ENCODE results near the gene DRC3.
A peak's percentile ranks its signal among the peaks of the same experiment; 100 is the strongest.

DRC3 gene

DNA sequence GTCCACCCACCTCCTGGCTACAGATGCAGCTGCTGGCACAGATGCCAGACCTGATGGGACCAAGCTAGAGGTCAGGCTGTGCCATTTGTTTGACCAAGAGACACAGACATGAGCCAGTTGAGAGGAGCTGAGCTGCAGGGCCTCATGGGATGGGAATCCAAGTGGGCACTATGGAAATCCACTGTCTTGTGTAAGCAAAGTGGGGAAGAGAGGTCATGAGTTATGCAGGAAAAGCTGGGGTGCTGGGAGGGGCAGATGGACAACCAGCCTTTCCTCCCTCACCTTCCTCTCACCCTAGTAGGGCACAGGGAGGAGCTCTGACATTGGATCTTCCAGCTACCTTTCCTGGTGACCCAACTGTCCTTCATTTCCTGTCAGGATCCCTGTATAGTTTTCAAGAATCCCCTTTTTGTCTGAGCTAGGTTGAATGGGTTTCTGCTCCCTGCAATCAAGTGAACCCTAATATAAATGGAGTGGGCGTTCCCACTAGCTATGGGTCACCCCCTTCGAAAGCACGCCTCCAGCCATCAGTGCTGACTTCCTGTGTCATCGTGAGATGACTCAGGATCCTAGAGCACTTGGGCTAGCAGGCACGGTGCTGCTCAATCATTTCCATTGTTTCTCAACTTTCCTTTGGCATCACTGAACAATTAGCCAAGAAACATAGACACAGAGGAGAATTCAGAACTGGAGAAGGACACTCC, 52.7 kb downstream of the DRC3 start:
- peak; percentile 92 to 98 for DNase-seq

DNA sequence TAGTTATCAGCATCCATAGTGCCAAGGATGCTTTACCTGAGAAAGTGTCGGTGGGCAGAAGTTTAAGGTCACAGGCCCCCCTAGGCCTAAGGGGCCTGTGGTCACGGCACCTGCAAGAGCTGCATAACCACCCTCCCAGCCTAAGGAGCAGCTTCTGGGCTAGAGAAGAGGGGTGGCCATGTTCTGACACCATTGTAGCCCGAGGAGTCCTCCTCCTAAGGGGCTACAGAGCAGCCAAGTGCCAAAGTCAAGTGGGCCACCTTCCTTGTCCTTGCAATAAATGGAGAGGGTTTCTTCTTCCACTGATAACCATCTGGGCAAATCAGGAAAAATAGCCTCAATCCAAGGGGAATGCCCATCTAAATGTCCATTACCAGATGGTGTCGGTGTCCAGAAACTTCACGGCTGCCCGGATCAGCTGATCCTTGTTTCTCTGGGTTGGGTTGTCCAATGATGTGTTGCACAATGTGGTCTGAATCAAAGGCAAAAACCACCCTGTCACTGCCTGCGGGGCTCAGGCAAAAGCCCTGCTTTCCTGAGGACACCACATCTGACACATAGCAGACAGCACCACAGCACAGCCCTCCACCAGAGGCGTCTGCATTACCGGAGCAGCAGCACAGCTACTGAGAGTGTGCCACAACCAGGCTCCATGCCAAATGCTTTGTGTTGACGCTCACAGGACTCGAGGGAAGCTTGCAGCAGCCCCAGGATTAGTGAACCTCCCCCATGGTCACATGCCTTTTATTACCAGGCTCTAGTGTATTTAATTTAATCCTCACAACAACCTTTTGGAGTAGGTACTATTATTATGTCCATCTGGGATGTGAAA, 53.5 kb downstream of the DRC3 start:
- DNase-seq = peak; percentile 81 to 96

DNA sequence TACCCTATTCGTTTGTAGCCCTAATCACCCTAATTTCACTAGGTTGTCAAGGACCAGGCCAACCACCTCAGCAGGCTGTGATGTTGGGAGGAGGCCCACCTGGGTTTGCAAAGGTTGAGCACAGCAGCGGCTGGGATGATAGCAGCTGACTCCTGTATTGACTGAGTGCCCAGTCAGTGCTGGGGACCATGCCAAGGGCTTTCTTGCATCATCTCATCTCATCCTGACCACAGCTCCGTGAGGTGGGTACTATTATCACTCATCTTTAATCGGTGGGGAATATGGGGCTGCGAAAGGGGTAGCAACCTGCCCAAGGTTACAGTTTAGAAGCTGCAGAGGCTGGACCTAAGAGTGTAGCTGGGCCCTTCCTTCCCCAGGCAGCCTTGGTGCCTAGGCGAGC, 54.6 kb downstream of the DRC3 start:
- no peak for DNase-seq

DNA sequence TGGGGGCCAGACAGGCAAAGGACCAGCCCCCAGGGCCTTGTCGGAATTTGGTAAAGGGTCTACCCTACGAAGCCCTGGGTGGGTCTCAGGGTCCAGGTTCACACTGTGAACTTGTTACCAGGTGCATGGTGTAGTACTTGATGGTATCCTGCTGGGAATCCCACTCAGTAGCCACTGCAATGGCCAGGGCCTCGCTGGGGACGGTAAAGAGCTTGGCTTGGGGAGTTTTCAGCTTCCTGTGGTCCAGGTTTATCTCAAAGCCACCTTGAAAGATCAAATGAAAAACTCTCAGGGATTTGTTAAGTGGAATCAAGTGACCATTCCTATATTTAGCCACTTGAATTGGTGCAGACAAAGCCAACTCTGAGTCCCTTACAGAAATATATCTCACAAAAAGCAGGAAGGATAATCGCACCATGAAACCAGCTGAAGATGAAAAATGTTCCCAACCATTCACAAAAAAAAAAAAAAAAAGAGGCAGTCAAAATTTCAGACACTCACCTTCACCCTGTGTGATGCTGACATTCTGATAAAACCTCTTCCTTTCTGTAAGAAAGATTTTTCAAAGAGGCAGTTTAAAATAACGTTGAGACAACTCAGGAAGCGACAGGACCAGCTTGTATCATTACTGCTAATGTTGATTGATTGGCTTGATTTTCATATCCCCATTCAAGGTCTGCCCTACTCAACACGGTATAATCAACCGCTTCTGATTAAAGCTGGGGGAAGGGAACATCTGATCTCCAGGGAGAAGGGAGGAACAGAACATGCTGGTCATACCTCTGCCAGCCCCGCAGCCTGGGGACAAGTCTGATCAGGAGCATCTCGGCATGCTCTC, 55.7 kb downstream of the DRC3 start:
- no peak for DNase-seq

DNA sequence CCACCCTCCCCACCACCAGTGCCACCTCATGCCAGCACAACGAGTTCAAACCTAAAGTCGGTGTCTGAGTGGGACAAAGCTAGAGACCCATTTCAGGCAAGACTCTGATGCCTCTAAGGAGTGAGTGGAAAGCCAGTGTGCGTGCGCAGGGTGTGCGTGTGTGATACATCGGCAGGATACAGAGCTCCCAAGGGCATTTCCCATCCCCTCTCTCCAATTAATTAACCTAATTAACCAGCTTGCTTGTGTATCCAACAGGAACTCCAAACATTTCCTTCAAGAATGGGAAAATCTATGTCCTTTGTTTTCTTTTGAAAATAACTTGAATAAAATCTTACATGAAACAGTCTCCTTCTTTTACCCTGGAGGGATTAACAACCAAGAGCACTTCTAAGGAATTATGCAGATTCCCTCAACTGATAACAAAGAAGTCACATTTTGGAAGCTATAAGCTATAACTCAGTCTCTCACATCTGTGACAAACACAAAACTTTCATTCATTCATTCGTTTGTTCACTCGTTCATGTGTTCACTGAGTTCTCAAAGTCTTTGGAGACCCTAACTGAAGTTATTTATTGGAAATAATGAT, 56.4 kb downstream of the DRC3 start:
- no peak for DNase-seq

DNA sequence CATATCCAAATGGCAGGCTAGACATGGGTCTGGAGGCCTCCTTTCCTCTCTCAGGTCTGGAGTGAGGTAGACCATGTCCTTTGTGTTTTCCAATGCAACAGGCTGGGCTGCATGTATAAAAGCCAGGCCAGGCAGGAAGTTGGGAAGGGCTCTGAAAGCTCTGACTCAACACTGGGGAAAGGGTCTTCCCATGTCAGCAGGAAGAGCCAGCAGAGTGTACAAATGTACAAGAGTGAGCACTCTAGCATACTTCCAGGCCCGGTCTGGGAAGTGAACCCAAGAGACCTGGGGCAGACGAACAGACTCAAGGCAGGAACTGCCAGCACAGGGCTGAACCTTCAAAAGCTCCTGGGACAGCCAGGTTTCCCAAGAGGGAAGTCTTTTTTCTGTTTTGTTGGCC, 59.3 kb downstream of the DRC3 start:
- DNase-seq = peak; percentile 14 to 35

DNA sequence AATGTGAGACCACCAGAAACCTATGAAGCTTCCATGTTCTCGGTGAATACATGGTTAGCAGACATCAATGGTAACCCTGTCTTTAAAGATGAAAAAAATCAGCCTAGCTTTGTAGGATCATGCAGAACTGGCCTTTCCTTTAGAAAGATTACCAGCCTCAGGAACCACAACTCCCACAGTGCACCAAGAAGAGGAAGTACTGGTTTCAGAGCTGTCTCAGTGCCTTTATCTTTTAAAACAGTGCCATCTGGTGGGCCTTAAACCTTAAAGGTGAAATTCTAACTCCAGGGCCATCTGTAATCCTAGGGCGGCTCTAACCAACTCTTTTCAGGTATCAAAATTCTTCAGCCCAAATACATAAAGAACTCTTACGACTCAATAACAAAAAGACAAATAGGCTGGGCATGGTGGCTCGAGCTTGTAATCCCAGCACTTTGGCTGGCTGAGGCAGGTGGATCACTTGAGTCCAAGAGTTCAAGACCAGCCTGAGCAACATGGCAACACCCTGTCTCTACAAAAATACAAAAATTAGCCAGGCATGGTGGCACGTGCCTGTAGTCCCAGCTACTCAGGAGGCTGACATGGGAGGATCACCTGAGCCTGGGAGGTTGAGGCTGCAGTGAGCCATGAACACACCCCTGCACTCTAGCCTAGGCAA, 60.9 kb downstream of the DRC3 start:
- DNase-seq = peak; percentile 89 to 92

DNA sequence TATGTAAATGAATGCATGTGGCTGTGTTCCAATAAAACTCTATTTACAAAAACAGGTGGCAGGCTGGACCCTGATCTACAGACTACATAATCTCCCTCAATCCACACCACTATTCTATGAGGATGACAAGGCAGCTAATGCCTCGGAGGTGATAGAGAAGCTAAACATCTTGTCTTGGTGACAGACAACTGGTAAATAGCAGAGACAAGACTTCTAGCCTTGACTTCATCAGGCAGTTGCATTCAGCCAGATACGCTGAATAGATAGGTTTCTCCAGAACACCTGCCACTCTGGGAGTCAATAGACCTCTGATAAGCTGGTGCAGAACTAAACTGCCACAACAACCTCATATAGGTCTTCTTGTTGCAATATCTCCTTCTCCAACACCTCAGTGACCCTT, 63.0 kb downstream of the DRC3 start:
- no peak for DNase-seq

DNA sequence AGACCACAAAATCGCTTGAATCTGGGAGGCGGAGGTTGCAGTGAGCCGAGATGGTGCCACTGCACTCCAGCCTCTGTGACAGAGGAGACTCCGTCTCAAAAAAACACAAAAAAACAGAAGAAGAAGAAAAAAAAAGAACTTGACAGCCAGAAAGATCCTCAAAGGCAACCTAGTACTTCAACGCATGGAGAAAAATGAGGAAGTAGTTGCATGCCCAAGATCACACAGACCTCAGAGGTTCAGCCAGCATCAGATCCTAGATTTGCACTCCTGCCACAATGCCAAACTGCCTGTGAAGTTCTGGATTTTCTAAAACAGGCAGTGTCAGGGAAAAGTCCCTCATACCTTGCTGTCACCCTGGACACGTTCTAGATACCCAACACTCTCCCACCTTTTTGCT, 64.8 kb downstream of the DRC3 start:
- DNase-seq = peak; percentile 47 to 48

DNA sequence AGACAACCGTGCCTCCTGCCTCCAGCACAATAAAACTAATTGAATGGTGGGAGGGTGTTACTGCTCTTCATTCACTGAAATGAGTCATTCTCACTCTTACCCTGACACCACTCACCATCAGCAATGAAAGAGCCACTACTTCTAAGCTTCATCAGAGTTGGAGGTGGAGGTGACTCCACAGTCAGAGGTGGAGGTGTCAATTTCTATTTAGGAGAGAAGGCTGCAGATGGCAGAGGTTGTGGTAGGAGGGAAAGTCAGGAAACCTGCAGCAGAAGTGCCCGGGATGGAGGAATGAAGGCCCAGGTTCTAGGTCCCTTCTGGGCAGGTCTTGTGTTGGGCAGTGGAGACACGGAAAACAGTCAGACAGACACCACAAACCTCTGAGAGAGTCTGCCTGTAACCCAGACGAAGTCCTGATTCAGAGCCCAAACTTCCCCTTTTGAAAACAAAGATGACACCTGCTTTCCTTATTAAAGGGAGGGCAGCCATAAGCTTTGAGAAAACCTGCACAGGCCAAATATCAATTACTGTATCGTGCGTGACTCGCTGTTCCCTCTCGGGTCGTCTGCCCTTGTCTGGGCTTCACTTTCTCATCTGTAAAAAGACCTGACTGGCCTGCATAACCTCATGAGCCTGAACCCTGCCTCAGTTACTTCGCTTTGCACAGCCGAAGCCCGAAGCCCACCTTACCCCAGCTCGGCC, 65.6 kb downstream of the DRC3 start:
- DNase-seq = peak; percentile 45 to 57

DNA sequence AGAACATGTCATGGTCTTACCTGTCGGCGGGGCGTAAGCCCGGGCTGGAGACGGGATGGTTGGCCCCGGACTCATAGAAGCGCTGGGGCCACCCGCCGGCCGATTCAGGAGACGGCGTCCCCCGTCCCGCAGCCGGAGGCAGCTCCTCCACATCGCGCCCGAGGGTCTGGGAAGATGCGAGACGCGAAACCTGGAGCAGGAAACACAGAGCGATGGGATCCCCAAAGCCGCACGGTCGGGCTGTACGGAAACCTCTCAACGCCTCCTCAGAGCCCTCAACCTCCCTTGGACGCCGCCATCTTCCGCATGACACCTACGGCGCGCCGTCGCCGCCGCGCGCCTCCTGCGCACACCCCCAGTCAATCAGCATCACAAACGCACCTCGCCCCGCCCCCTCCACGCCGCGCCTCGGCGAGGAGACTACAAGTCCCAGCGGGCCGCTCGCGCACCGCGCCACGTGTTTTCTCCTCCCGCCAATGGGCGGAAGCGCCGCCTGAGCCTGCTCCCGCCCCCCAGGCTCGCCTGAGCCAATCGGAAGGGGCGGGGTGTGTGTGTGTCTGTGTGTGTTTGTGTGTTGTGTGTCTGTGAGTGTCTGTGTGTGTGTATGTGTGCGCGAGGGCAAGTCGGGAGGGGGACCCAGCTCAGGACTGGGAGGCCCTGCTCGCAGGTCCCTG, 66.3 kb downstream of the DRC3 start, which contains the start of the genes ATPAF2 and GID4:
Gene ATPAF2, minus strand, starts transcription at position 308 of the 674 bp plus-strand sequence. Its CDS starts 155 bp downstream, at position 153.
Gene GID4, plus strand, starts transcription at position 548 of the 674 bp plus-strand sequence. Its CDS starts 57 bp downstream, at position 605.
- peak; percentile 98 to 99 for DNase-seq

DNA sequence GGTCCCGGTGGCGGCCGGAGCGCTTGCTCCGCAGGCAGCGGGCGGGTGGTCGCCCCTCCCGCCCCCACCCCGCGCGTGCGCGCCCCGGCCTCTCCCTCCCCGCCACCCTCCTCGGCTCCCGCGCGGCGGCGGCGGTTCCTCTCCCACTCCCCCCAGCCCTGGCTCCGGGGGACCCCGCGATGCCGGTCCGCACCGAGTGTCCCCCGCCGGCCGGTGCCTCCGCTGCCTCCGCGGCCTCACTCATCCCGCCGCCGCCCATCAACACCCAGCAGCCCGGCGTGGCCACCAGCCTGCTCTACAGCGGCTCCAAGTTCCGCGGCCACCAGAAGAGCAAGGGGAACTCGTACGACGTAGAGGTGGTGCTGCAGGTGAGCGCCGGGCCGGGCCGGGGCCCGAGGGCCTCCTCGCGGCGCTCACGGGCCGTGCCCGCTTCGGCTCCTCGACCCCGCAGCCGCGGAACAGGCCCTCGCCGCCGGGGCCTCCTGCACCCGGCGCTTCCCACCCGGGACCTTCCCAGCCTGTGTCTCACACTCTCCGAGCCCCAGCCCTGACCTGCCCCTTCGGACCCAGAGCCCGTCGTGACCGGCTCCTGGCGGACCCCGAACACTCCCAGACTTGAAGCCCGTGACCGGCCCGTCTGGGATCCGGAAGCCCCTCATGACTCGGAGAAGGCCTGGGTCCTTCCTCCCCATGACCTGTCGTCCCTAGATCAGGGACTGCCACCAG, 67.0 kb downstream of the DRC3 start:
- peak; percentile 6 to 15 for DNase-seq

DNA sequence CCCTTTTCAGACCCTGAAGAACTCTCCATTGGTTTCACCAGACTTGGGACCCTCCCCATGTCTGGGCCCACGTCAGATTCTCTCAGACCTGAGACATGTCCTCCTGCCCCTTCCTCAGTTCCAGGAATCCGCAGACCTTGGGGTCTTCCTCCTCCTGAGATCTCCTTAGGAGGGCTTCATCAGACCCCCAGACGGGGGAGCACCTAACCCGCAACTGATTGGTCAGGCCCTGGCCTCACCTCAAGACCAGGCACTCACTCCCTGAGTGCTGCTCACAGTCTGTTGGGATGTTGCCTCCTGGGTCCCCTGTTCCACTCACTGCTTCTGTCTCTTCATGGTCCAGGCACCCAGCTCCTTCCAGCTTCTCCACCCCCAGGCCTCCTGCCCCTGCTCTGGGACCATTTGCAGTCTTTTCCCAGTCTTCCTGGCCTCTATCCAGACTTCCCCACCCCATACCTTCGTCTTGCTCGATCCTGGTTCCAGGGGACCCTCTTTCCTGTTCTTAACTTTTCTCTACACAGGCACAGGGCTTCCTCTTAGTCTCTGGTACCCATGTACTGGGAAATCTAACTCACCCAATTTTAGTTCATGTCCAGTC, 67.7 kb downstream of the DRC3 start:
- DNase-seq = no peak

DNA sequence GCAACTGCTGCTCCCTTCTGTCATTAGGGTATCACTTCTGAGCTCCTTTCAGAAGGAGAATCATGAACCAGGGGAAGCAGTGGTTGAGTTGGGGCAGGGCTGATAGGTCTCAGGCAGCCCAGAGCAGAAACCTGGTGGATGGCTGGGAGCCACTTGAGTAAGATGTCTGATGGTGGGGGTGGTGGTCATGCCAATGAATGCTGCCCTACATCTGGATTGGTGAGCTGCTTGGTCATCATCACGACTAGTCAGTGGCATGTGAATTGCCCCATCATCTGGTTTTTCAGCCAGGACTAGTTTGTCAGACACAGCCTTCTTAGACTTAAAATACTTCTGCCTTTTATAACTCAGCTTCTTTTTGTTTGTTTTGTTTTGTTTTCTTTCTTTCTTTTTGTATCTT, 69.1 kb downstream of the DRC3 start:
- DNase-seq = peak in 1 of 2 donors; percentile 37

DNA sequence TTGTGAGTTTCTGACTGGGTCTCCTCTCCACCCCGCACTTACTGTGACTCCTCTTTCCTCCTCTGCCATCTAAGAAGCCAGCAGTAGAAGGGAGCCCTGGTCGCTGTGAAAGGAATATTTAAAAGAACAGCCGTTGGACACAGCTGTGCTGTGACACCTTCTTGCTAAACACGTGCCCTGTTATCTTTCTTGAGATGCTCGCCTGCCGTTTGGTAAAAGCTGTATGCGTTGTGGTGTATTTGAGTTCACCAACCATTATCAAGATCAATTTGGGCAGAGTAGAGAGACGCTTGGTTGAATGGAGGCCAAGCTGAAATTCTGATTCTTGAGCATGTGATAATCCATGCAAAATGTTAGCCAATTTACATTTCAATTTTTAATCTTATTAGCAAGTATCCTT, 70.3 kb downstream of the DRC3 start:
- no peak for DNase-seq

DNA sequence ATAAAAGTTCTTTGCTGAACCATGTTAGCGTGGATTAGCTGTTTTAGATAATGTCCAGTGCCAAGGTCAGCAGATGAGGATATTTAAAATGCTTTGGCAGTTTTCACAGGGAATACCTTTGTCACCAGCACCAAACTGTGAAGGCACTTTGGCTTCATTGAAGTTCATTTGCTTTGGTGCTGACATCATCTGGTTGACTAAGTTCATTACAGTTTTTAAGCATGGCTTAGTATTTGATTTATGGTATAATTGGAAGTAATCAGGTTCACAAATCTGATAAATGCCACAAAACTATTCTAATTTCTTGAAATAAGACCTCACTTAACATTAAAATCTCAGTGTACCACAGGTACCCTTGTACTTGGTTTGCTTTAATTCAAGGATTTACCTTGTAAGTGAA, 70.8 kb downstream of the DRC3 start:
- DNase-seq = no peak

DNA sequence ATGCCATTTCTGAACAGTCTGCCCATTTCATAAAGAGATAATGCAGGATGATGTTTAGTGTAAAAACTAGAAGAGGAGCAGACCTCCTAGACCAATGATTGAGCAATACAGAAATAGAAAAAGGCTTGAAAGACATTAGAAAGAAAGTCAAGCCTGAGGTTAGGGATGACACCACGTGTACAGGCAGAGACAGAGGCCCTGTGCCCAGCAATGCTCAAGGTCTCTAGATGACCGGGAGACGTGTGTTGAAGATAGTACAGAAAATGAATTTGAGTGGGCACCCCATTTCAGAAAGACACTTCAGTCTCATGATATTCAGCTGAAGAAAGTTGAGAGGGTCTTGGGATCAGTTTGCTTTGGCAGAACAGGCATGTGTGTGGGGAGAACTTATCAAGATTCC, 71.9 kb downstream of the DRC3 start:
- DNase-seq = no peak

DNA sequence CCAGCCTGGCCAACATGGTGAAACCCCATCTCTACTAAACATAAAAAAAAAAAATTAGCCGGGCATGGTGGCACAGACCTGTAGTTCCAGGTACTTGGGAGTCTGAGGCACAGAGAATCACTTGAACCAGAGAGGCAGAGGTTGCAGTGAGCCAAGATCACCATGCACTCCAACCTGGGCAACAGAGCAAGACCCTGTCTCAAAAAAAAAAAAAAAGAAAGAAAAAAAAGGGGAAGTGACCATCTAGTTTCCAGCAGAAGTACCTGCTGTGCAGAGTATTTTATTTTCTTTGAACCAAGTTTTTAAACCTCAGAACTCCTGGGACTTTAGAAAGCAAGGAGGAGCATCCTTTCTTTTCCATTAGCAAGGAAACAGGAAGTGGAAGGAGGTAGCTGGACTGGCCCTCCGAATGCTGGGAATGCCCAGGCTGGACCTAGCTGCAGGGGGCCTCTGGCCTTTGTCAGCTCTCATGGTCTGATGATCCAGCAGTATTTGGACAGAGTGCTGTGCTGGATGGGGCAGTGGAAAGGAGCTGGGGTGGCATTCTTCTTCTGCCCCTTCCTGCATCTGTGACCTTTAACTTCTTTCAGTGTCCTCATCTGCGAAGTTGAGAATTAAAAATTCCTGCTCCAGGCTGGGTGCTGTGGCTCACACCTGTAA, 73.2 kb downstream of the DRC3 start:
- no peak for DNase-seq

DNA sequence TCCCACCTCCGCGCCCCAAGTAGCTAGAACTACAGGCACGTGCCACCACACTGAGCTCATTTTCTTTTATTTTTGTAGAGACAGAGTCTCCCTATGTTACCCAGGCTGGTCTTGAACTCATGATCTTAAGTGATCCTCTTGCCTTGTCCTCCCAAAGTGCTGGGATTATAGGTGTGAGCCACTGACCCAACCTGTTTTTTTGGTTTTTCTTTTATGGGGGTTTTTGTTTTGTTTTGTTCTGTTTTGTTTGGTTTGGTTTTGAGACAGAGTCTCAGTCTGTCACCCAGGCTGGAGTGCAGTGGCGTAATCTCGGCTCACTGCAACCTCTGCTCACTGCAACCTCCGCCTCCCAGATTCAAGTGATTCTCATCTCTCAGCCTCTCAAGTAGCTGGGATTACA, 82.9 kb downstream of the DRC3 start:
- DNase-seq = no peak
